NCI-H2081 (cell line): ENCODE results near the gene CDK5RAP2.
"Not testable (repeated sequence)": the region's sequence is repeated elsewhere in the genome, so short reads cannot be mapped to it uniquely, and the experiment has no call there.

Experiments used
- DNase-seq, 2 experiments: peaks; one replicate each; lab custom pipeline; 2025; lab: John Stamatoyannopoulos, UW

The CDK5RAP2 gene

GRCh38 chr9:120587328-120587727, 7.4 kb upstream of the CDK5RAP2 start:
- DNase-seq: no peak

GRCh38 chr9:120583958-120584369, 4.0 kb upstream of the CDK5RAP2 start:
- peak; percentile 65 to 83 for DNase-seq

GRCh38 chr9:120579139-120580050, 572 bp downstream of the CDK5RAP2 start:
- DNase-seq: peak in 1 of 2 experiments; percentile 25

GRCh38 chr9:120574473-120574872, 5.5 kb downstream of the CDK5RAP2 start:
- DNase-seq: no peak

GRCh38 chr9:120572472-120572871, 7.5 kb downstream of the CDK5RAP2 start:
- no peak for DNase-seq

GRCh38 chr9:120571443-120572257, 8.3 kb downstream of the CDK5RAP2 start:
- DNase-seq: no peak

GRCh38 chr9:120570296-120570695, 9.7 kb downstream of the CDK5RAP2 start:
- no peak for DNase-seq

GRCh38 chr9:120569556-120569955, 10.4 kb downstream of the CDK5RAP2 start:
- no peak for DNase-seq

GRCh38 chr9:120568816-120569215, 11.2 kb downstream of the CDK5RAP2 start:
- no peak for DNase-seq

GRCh38 chr9:120567874-120568273, 12.1 kb downstream of the CDK5RAP2 start:
- DNase-seq: no peak

GRCh38 chr9:120567081-120567480, 12.9 kb downstream of the CDK5RAP2 start:
- no peak for DNase-seq

- no peak for DNase-seq
Observed at GRCh38 chr9:120564589-120564988, 15.4 kb downstream of the CDK5RAP2 start.

GRCh38 chr9:120562861-120563443, 17.0 kb downstream of the CDK5RAP2 start:
- no peak for DNase-seq

GRCh38 chr9:120561709-120562108, 18.3 kb downstream of the CDK5RAP2 start:
- DNase-seq: no peak

GRCh38 chr9:120559546-120559945, 20.4 kb downstream of the CDK5RAP2 start:
- no peak for DNase-seq

GRCh38 chr9:120558454-120558853, 21.5 kb downstream of the CDK5RAP2 start:
- no peak for DNase-seq

GRCh38 chr9:120557205-120557604, 22.8 kb downstream of the CDK5RAP2 start:
- no peak for DNase-seq

GRCh38 chr9:120556775-120557174, 23.2 kb downstream of the CDK5RAP2 start:
- no peak for DNase-seq

GRCh38 chr9:120555839-120556238, 24.1 kb downstream of the CDK5RAP2 start:
- no peak for DNase-seq

- not testable (repeated sequence) for DNase-seq
Observed at GRCh38 chr9:120552210-120552704, 27.7 kb downstream of the CDK5RAP2 start.

GRCh38 chr9:120545701-120546550, 34.0 kb downstream of the CDK5RAP2 start:
- no peak for DNase-seq
